Inflammatory macrophage treated with lipopolysaccharide for 4 hours (primary cell): ENCODE results near the gene PTPA.
"Not testable (repeated sequence)": the region's sequence is repeated elsewhere in the genome, so short reads cannot be mapped to it uniquely, and the experiment has no call there.

ENCODE experiments used
- DNase-seq: peaks from one replicate; pipeline ENCODE4 v3.0.0-alpha.2; 2020

PTPA gene

GRCh38 chr9:129109952-129110739 is 1.1 kb upstream of the PTPA start:
- DNase-seq, result no peak

- peak; percentile 55 for DNase-seq
Measured at GRCh38 chr9:129111528-129112151, 425 bp downstream of the PTPA start.

- DNase-seq, result not testable (repeated sequence)
Measured at GRCh38 chr9:129112526-129112925, 1.3 kb downstream of the PTPA start.

GRCh38 chr9:129113645-129114304 is 2.6 kb downstream of the PTPA start:
- DNase-seq, result peak; percentile 86

- no peak for DNase-seq
Measured at GRCh38 chr9:129118799-129119198, 7.6 kb downstream of the PTPA start.

- DNase-seq, result no peak
Measured at GRCh38 chr9:129121483-129121882, 10.3 kb downstream of the PTPA start.

GRCh38 chr9:129122133-129122532 is 10.9 kb downstream of the PTPA start:
- no peak for DNase-seq

- not testable (repeated sequence) for DNase-seq
Measured at GRCh38 chr9:129122976-129123375, 11.8 kb downstream of the PTPA start.

- DNase-seq, result no peak
Measured at GRCh38 chr9:129124506-129125069, 13.4 kb downstream of the PTPA start.

- DNase-seq, result peak; percentile 78
Measured at GRCh38 chr9:129125478-129125877, 14.3 kb downstream of the PTPA start.

- DNase-seq, result no peak
Measured at GRCh38 chr9:129126749-129127618, 15.8 kb downstream of the PTPA start.

- DNase-seq, result no peak
Measured at GRCh38 chr9:129128689-129129088, 17.5 kb downstream of the PTPA start.

- DNase-seq, result not testable (repeated sequence)
Measured at GRCh38 chr9:129130271-129130670, 19.1 kb downstream of the PTPA start.

GRCh38 chr9:129130791-129131190 is 19.6 kb downstream of the PTPA start:
- no peak for DNase-seq

- DNase-seq, result peak; percentile 71
Measured at GRCh38 chr9:129131300-129132145, 20.3 kb downstream of the PTPA start.

GRCh38 chr9:129133082-129133481 is 21.9 kb downstream of the PTPA start:
- no peak for DNase-seq

- no peak for DNase-seq
Measured at GRCh38 chr9:129135476-129135875, 24.3 kb downstream of the PTPA start.

- DNase-seq, result no peak
Measured at GRCh38 chr9:129136446-129137035, 25.3 kb downstream of the PTPA start.

GRCh38 chr9:129137292-129138143 is 26.3 kb downstream of the PTPA start:
- no peak for DNase-seq

- no peak for DNase-seq
Measured at GRCh38 chr9:129138144-129138462, 26.9 kb downstream of the PTPA start.
